Gastroesophageal sphincter (tissue), 4 donors: Measurements from ENCODE around the gene RAP1GDS1. TPM values are rescaled to one million over a fixed set of nuclear protein-coding genes. Genes with fewer than 3 reads are reported as not detected.
"Not testable (repeated sequence)": the region's sequence is repeated elsewhere in the genome, so short reads cannot be mapped to it uniquely, and the experiment has no call there.

ENCODE experiments used
- ATAC-seq: fragments of 150-250 bp; one replicate; pipeline ENCODE4 v1.9.1; 2016; ENCODE audit warnings: mild to moderate bottlenecking, moderate library complexity
- H3K27ac ChIP-seq, 4 donors: fragments of 200-600 bp; sonication (generic) in 3 of 4; 1 replicate in 3 of 4; 2 replicates in 1 of 4; pipeline ENCODE4 v1.5.1; 2016 to 2019
- H3K27me3 ChIP-seq: fragments of 200-600 bp; sonication (generic); one replicate; pipeline ENCODE4 v1.5.1; 2019
- H3K36me3 ChIP-seq, 2 donors: fragments of 200-600 bp; sonication (generic); one replicate each; pipeline ENCODE4 v1.5.1; 2019; ENCODE audit warnings: control low read depth in 1 of 2
- H3K4me1 ChIP-seq, 3 donors: fragments of 200-600 bp; sonication (generic); 1 replicate in 2 of 3; 2 replicates in 1 of 3; pipeline ENCODE4 v1.5.1; 2016 to 2019; ENCODE audit warnings: control low read depth in 2 of 3
- H3K4me3 ChIP-seq, 2 donors: fragments of 200-600 bp; sonication (generic); one replicate each; pipeline ENCODE4 v1.5.1; 2019; ENCODE audit warnings: mild to moderate bottlenecking in 1 of 2, moderate library complexity in 1 of 2
- H3K9me3 ChIP-seq, 3 donors: fragments of 200-600 bp; sonication (generic); one replicate each; pipeline ENCODE4 v1.5.1; 2017 to 2019; ENCODE audit warnings: control low read depth in 2 of 3
- EP300 ChIP-seq: sonication (generic); formaldehyde crosslinking; IDR thresholded peaks from one replicate; pipeline ENCODE4 v1.6.1; 2017; ENCODE audit warnings: antibody characterized with exemption, mild to moderate bottlenecking
- POLR2A ChIP-seq, 2 donors: fragments of 450-650 bp; IDR thresholded peaks; one replicate each; pipeline ENCODE4 v1.6.1; 2017; ENCODE audit warnings: antibody characterized with exemption in 2 of 2, mild to moderate bottlenecking in 2 of 2, moderate library complexity in 1 of 2
- POLR2AphosphoS5 ChIP-seq: sonication (generic); formaldehyde crosslinking; IDR thresholded peaks from one replicate; pipeline ENCODE4 v1.6.1; 2017; ENCODE audit warnings: antibody characterized with exemption
- WGBS, 2 donors: methylation state at CpG; one replicate each; pipeline ENCODE4 v1.1.5; 2018; ENCODE audit warnings: low coverage in 1 of 2; 5-methylcytosine and 5-hydroxymethylcytosine counted together
- total RNA-seq, 4 donors: library from RNA; depleted of rRNA; stranded (reverse); fragments of >200 nt; gene quantifications; one replicate each; pipeline ENCODE4 v1.1.0, GENCODE V29; 2016
- TF ChIP-seq, protein P1 (sequence below), 4 experiments: fragments of 200-600 bp in 2 of 4; fragments of 450-650 bp in 2 of 4; sonication (generic) in 1 of 4; IDR thresholded peaks; one replicate each; pipeline ENCODE4 v1.5.1; 2017 to 2019; ENCODE audit warnings: antibody characterized with exemption in 4 of 4, mild to moderate bottlenecking in 2 of 4, moderate library complexity in 2 of 4

RAP1GDS1 gene
- total RNA-seq, 4 donors from 2014 or later = 30.9 to 46.1 (median 40.5) TPM

DNA sequence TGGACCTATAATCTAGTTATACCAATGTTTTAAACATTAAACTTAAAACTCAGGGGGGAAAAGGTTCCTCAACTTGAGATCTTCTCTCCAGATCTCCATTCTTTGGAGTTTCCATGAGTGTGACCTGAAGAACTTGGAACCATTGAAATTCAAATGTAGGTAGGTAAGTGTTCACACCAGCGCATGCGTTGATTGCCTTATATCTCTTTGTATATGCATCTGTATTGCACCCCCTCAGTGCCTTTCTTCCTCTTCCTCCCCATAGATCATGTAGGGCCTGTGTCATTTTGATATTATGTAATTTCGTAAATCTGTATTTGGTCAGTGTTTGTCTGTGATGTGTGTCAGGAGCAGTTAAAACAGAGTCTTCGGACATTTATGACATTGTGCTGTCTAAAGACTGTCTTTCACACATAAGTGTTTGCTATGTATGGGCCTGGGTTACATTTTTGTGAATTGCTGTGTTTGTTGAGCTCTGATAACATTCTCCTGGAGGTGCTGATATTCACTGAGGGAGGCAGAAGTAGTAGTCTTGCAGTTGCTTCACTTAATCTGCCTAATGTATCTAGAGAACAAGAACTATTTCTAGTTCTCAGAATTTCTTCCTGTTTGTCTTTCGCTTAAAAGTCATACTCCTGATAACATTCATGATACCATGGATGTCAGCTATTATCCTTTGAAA, 126.3 kb downstream of the RAP1GDS1 start:
- Histone ChIP-seq H3K9me3 (no peaks in the 10 kb centered on the region), H3K4me1 (no peaks in the 10 kb centered on the region), H3K4me3 (no peak overlapping the region), H3K27me3 (no peaks in the 10 kb centered on the region), H3K27ac (no peak overlapping the region), H3K36me3 (peaks cover 0 to 3% of the 10 kb centered on the region in 2 donors)
- TF ChIP-seq, protein P1, sequence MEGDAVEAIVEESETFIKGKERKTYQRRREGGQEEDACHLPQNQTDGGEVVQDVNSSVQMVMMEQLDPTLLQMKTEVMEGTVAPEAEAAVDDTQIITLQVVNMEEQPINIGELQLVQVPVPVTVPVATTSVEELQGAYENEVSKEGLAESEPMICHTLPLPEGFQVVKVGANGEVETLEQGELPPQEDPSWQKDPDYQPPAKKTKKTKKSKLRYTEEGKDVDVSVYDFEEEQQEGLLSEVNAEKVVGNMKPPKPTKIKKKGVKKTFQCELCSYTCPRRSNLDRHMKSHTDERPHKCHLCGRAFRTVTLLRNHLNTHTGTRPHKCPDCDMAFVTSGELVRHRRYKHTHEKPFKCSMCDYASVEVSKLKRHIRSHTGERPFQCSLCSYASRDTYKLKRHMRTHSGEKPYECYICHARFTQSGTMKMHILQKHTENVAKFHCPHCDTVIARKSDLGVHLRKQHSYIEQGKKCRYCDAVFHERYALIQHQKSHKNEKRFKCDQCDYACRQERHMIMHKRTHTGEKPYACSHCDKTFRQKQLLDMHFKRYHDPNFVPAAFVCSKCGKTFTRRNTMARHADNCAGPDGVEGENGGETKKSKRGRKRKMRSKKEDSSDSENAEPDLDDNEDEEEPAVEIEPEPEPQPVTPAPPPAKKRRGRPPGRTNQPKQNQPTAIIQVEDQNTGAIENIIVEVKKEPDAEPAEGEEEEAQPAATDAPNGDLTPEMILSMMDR (IDR thresholded peaks at IDR 0.05) = no peak
- TF ChIP-seq POLR2A (IDR thresholded peaks at IDR 0.05) (no peak), EP300 (no peak), POLR2AphosphoS5 (no peak)
- 97 to 98% methylated on average over 5 of the region's 5 CpGs for WGBS, 2 donors
- ATAC-seq = no peak

- H3K9me3 ChIP-seq = no peaks in the 10 kb centered on the region
- no peak overlapping the region for H3K4me3 ChIP-seq
- H3K4me1 ChIP-seq = no peaks in the 10 kb centered on the region
- H3K36me3 ChIP-seq = peaks cover 0 to 26% of the 10 kb centered on the region in 2 donors
- ATAC-seq = no peak
- 100% methylated on average over 1 of the region's 1 CpG for WGBS, 2 donors
- TF ChIP-seq, protein P1 (IDR thresholded peaks at IDR 0.05) = no peak
- no peak for TF ChIP-seq POLR2A (IDR thresholded peaks at IDR 0.05)
- no peak for TF ChIP-seq POLR2AphosphoS5
- no peak for TF ChIP-seq EP300
- H3K27ac ChIP-seq = no peak overlapping the region
- no peaks in the 10 kb centered on the region for H3K27me3 ChIP-seq
Observed at GRCh38 chr4:98394134-98394533, 132.9 kb downstream of the RAP1GDS1 start.

DNA sequence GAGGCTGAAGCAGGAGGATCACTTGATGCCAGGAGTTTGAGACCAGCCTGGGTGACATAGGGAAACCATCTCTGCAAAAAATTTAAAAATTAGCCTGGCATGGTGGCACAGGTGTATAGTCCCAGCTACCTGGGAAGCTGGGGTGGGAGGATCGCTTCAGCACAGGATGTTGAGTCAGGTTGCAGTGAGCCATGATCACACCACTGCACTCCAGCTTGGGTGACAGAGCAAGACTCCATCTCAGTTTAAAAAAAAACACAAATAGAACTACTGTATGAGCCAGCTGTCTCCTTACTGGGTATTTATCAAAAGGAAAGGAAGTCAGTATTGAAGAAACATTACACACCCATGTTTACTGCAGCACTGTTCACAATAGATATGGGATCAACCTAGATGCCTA, 138.7 kb downstream of the RAP1GDS1 start:
- 83 to 100% methylated on average over 1 of the region's 1 CpG for WGBS, 2 donors
- no peak for ATAC-seq
- Histone ChIP-seq H3K9me3 (no peaks in the 10 kb centered on the region), H3K27me3 (no peaks in the 10 kb centered on the region), H3K27ac (no peak overlapping the region), H3K36me3 (peaks cover 0 to 21% of the 10 kb centered on the region in 2 donors), H3K4me3 (no peak overlapping the region), H3K4me1 (no peaks in the 10 kb centered on the region)
- TF ChIP-seq, protein P1 (IDR thresholded peaks at IDR 0.05) = no peak
- no peak for TF ChIP-seq POLR2AphosphoS5
- TF ChIP-seq POLR2A (IDR thresholded peaks at IDR 0.05) = no peak
- no peak for TF ChIP-seq EP300

GRCh38 chr4:98406819-98407218, 145.6 kb downstream of the RAP1GDS1 start:
- WGBS, 2 donors = 92 to 100% methylated on average over 2 of the region's 2 CpGs
- no peak overlapping the region for H3K27ac ChIP-seq
- no peaks in the 10 kb centered on the region for H3K4me1 ChIP-seq
- H3K9me3 ChIP-seq = no peaks in the 10 kb centered on the region
- no peak overlapping the region for H3K4me3 ChIP-seq
- ATAC-seq = no peak
- H3K27me3 ChIP-seq = no peaks in the 10 kb centered on the region
- H3K36me3 ChIP-seq = peaks cover 0 to 8% of the 10 kb centered on the region in 2 donors
- no peak for TF ChIP-seq POLR2A (IDR thresholded peaks at IDR 0.05)
- no peak for TF ChIP-seq POLR2AphosphoS5

- Histone ChIP-seq H3K4me1 (no peaks in the 10 kb centered on the region), H3K27me3 (no peaks in the 10 kb centered on the region), H3K27ac (no peak overlapping the region), H3K9me3 (peaks cover 0 to 12% (median 0%) of the 10 kb centered on the region in 3 donors), H3K4me3 (no peak overlapping the region), H3K36me3 (peaks cover 0 to 17% of the 10 kb centered on the region in 2 donors)
- ATAC-seq = no peak
- no peak for TF ChIP-seq EP300
- WGBS, 2 donors = 94% methylated on average over 2 of the region's 2 CpGs
Observed at GRCh38 chr4:98411731-98412130, 150.5 kb downstream of the RAP1GDS1 start.

DNA sequence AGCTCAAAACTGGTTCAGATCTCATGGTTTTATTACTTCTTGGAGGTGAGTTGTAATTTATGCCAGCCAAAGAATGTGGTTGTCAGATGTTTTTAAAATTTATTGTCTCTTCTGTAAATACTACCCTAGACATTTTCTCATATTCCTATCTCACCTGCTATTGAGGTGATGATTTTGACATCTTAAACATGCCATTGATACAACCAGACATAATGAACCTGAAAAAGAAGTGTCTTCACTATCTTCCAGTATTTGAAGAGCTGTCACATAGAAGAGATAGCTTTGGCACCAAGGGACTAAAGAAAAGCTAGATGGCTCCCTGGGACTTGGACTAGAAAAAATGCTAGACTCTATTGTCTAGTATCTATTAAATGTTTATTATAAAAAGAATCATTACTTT, 155.7 kb downstream of the RAP1GDS1 start:
- Histone ChIP-seq H3K9me3 (peaks cover 0 to 12% (median 0%) of the 10 kb centered on the region in 3 donors), H3K36me3 (peaks cover 0 to 64% of the 10 kb centered on the region in 2 donors), H3K27me3 (no peaks in the 10 kb centered on the region), H3K4me1 (no peaks in the 10 kb centered on the region), H3K4me3 (no peak overlapping the region), H3K27ac (no peak overlapping the region)
- ATAC-seq = no peak
- TF ChIP-seq POLR2A (IDR thresholded peaks at IDR 0.05) (no peak), EP300 (no peak), POLR2AphosphoS5 (no peak)
- TF ChIP-seq, protein P1 (IDR thresholded peaks at IDR 0.05) = no peak

DNA sequence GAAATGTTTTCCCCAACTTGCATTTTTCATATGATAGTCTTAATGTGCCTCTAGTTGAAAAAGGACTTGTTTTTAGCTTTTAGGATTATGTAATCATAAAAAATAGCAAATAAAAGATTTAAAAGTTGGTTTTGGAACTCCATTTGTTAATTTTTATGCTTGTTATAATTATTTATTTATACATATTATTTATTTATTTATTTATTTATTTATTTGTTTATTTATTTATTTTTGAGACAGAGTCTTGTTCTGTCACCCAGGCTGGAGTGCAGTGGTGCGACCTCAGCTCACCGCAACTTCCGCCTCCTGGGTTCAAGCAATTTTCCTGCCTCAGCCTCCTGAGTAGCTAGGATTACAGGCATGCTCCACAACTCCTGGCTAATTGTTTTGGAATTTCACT, 159.0 kb downstream of the RAP1GDS1 start:
- not testable (repeated sequence) for H3K9me3 ChIP-seq, H3K27me3 ChIP-seq, ATAC-seq, H3K4me3 ChIP-seq, H3K27ac ChIP-seq, H3K4me1 ChIP-seq
- peaks cover 0 to 85% of the 10 kb centered on the region in 2 donors for H3K36me3 ChIP-seq
- 94 to 95% methylated on average over 3 of the region's 3 CpGs for WGBS, 2 donors
